ENCODE results near the gene UBE2F.

The UBE2F gene

GRCh38 chr2:238085899-238086298, 119.1 kb downstream of the UBE2F start:
- TF ChIP-seq FOXM1 (IDR thresholded peaks at IDR 0.05; ENCODE audit: borderline replicate concordance, low read depth), result no peak
- TF ChIP-seq CREB1 (IDR thresholded peaks at IDR 0.05; ENCODE audit: low read depth), result no peak
- no peak for TF ChIP-seq USF1 (IDR thresholded peaks at IDR 0.05)
- TF ChIP-seq CEBPB (IDR thresholded peaks at IDR 0.05), result no peak
- TF ChIP-seq EP300 (IDR thresholded peaks at IDR 0.05; ENCODE audit: borderline replicate concordance), result no peak
- no peak for TF ChIP-seq REST (IDR thresholded peaks at IDR 0.05; ENCODE audit: low read depth)
- no peak for TF ChIP-seq ZBTB7A (IDR thresholded peaks at IDR 0.05; ENCODE audit: low read depth)
- TF ChIP-seq TAF1 (IDR thresholded peaks at IDR 0.05; ENCODE audit: low read depth), result no peak

- TF ChIP-seq ZBTB7A (IDR thresholded peaks at IDR 0.05; ENCODE audit: low read depth), result no peak
- no peak for TF ChIP-seq FOXM1 (IDR thresholded peaks at IDR 0.05; ENCODE audit: borderline replicate concordance, low read depth)
- no peak for TF ChIP-seq USF1 (IDR thresholded peaks at IDR 0.05)
Measured at GRCh38 chr2:238087211-238087610, 120.4 kb downstream of the UBE2F start.

GRCh38 chr2:238090887-238091286, 124.1 kb downstream of the UBE2F start:
- TF ChIP-seq TAF1 (IDR thresholded peaks at IDR 0.05; ENCODE audit: low read depth) (no peak), FOXM1 (IDR thresholded peaks at IDR 0.05; ENCODE audit: borderline replicate concordance, low read depth) (no peak), EGR1 (IDR thresholded peaks at IDR 0.05) (no peak), CREB1 (IDR thresholded peaks at IDR 0.05; ENCODE audit: low read depth) (no peak), YY1 (IDR thresholded peaks at IDR 0.05; ENCODE audit: low read depth) (no peak), USF1 (IDR thresholded peaks at IDR 0.05) (no peak), TCF12 (IDR thresholded peaks at IDR 0.05; ENCODE audit: low read depth) (no peak), RAD21 (IDR thresholded peaks at IDR 0.05; ENCODE audit: low read depth) (no peak)

GRCh38 chr2:238091436-238092060, 124.7 kb downstream of the UBE2F start:
- TF ChIP-seq YY1 (IDR thresholded peaks at IDR 0.05; ENCODE audit: low read depth) (no peak), CEBPB (IDR thresholded peaks at IDR 0.05) (no peak), EP300 (IDR thresholded peaks at IDR 0.05; ENCODE audit: borderline replicate concordance) (no peak), NFIC (IDR thresholded peaks at IDR 0.05) (no peak), REST (IDR thresholded peaks at IDR 0.05; ENCODE audit: low read depth) (no peak), FOXM1 (IDR thresholded peaks at IDR 0.05; ENCODE audit: borderline replicate concordance, low read depth) (no peak), CREB1 (IDR thresholded peaks at IDR 0.05; ENCODE audit: low read depth) (no peak), RAD21 (IDR thresholded peaks at IDR 0.05; ENCODE audit: low read depth) (no peak), TEAD4 (IDR thresholded peaks at IDR 0.05) (no peak), ZBTB7A (IDR thresholded peaks at IDR 0.05; ENCODE audit: low read depth) (no peak), EGR1 (IDR thresholded peaks at IDR 0.05) (no peak), USF1 (IDR thresholded peaks at IDR 0.05) (no peak), TCF12 (IDR thresholded peaks at IDR 0.05; ENCODE audit: low read depth) (no peak)
- TF ChIP-seq, protein P1, sequence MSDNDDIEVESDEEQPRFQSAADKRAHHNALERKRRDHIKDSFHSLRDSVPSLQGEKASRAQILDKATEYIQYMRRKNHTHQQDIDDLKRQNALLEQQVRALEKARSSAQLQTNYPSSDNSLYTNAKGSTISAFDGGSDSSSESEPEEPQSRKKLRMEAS (IDR thresholded peaks at IDR 0.05), result no peak

All from Ishikawa (cell line).